ENCODE results near the gene PTPRN2. TPM values are rescaled to one million over a fixed set of nuclear protein-coding genes. Genes with fewer than 3 reads are reported as not detected.

PTPRN2 gene
- total and polyA plus RNA-seq, 2 donors: 1.7 to 1.9 TPM

DNA sequence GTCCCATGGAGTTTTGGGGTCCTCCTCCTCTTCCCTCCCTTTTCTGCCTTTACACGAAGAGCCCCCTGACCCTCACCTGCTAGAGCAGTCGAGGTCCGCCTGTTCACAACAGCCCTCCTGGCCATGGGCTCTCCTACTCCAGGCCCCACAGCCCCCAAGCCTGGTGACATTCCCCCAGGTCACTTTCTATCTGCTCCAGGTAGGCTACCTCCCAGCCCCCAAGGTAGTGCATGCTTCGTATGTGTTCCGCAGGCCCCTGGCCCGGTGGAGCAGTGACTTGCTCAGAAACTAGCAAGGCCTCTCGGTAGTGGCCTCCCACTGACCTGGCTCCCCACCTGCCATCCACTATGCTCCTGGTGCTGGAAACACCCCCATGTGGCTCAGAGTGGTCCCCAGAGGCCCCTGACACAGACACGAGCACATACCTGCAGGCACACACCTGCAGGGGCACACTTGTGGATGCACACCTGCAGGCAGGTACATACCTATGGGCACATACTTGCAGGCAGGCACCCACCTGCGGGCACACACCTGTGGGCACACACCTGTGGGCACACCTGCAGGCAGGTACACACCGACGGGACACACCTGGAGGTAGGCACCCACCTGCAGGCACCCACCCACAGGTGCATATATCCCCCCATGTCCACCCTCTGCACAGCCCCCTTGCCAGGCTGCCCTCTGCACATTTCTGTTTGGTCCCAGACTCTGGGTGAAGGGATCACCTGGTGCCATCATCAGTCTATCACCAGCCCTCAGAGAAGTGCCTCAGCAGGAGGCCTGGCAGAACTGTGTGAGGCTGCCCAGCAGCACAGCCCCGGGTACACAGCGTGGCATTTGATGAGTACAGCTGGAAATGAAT lies 322.5 kb downstream of the PTPRN2 start:
- H3K9me3 ChIP-seq (ENCODE audit: control insufficient read depth in 2 of 2, insufficient read depth in 1 of 2, low read length in 1 of 2): peaks cover 0 to 66% of the 10 kb centered on the region in 2 donors
- no peak for DNase-seq (ENCODE audit: low read depth in 6 of 9, low spot score in 9 of 9)
- H3K4me3 ChIP-seq (ENCODE audit: low read length in 2 of 2): no peak overlapping the region
- no peaks in the 10 kb centered on the region for H3K4me1 ChIP-seq (ENCODE audit: control insufficient read depth in 2 of 2, insufficient read depth in 2 of 2, low read length in 2 of 2)
- no peaks in the 10 kb centered on the region for H3K27me3 ChIP-seq (ENCODE audit: control insufficient read depth in 2 of 2, insufficient read depth in 1 of 2, low read length in 1 of 2)
- H3K36me3 ChIP-seq (ENCODE audit: control insufficient read depth in 2 of 2, insufficient read depth in 2 of 2, low read length in 1 of 2): no peaks in the 10 kb centered on the region
- 95% methylated on average over 13 of the region's 13 CpGs for WGBS
- H3K27ac ChIP-seq (ENCODE audit: low read depth in 1 of 2, low read length in 1 of 2): no peak overlapping the region

DNA sequence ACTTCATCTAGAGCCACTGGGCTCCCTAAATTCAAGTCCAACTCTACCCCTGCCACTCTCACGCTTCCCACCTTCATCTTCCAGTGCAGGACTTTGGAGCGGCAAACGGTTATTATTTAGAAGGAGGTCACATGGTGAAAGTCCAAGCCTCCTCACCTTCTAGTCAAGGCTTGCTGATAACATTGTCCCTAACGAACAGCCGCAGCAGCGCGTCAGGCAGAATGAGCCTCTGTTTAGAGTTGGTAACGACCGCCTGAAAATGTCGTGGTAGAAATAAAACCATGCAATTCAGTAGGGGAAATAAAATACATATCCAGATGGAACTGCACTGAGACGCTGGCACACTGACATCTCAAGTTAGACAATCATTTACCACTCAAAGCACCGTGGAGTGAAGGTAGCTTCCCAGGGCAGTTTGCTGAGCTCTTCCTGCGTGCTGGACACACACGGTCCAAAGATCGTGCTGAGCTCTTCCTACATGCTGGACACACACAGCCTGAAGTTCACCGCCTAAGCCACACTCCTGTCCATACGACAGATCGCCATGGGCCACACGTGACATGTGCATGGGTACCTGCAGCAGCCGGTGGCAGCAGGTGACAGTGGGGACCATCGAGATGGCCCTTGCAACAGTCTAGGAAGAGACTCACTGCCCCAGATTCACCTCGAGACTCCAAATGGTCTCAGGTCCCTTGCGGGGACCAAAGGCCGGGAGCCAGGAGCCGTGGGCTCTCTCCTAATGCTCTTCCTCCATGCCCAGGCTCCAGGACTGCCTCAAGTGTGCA lies 323.5 kb downstream of the PTPRN2 start:
- Histone ChIP-seq H3K27me3 (ENCODE audit: control insufficient read depth in 2 of 2, insufficient read depth in 1 of 2, low read length in 1 of 2) (no peaks in the 10 kb centered on the region), H3K27ac (ENCODE audit: low read depth in 1 of 2, low read length in 1 of 2) (no peak overlapping the region), H3K4me3 (ENCODE audit: low read length in 2 of 2) (no peak overlapping the region), H3K36me3 (ENCODE audit: control insufficient read depth in 2 of 2, insufficient read depth in 2 of 2, low read length in 1 of 2) (no peaks in the 10 kb centered on the region), H3K9me3 (ENCODE audit: control insufficient read depth in 2 of 2, insufficient read depth in 1 of 2, low read length in 1 of 2) (peaks cover 0 to 66% of the 10 kb centered on the region in 2 donors), H3K4me1 (ENCODE audit: control insufficient read depth in 2 of 2, insufficient read depth in 2 of 2, low read length in 2 of 2) (no peaks in the 10 kb centered on the region)
- DNase-seq (ENCODE audit: low read depth in 6 of 9, low spot score in 9 of 9): no peak
- 94% methylated on average over 25 of the region's 25 CpGs for WGBS

- Histone ChIP-seq H3K36me3 (ENCODE audit: control insufficient read depth in 2 of 2, insufficient read depth in 2 of 2, low read length in 1 of 2) (no peaks in the 10 kb centered on the region), H3K4me1 (ENCODE audit: control insufficient read depth in 2 of 2, insufficient read depth in 2 of 2, low read length in 2 of 2) (no peaks in the 10 kb centered on the region), H3K4me3 (ENCODE audit: low read length in 2 of 2) (no peak overlapping the region), H3K27ac (ENCODE audit: low read depth in 1 of 2, low read length in 1 of 2) (no peak overlapping the region), H3K27me3 (ENCODE audit: control insufficient read depth in 2 of 2, insufficient read depth in 1 of 2, low read length in 1 of 2) (no peaks in the 10 kb centered on the region), H3K9me3 (ENCODE audit: control insufficient read depth in 2 of 2, insufficient read depth in 1 of 2, low read length in 1 of 2) (peaks cover 1 to 69% of the 10 kb centered on the region in 2 donors)
- 94% methylated on average over 19 of the region's 19 CpGs for WGBS
- DNase-seq (ENCODE audit: low read depth in 6 of 9, low spot score in 9 of 9): no peak
Observed at GRCh38 chr7:158263110-158263963, 324.3 kb downstream of the PTPRN2 start.

GRCh38 chr7:158262284-158263109 lies 325.1 kb downstream of the PTPRN2 start:
- Histone ChIP-seq H3K9me3 (ENCODE audit: control insufficient read depth in 2 of 2, insufficient read depth in 1 of 2, low read length in 1 of 2) (peaks cover 2 to 71% of the 10 kb centered on the region in 2 donors), H3K4me3 (ENCODE audit: low read length in 2 of 2) (no peak overlapping the region), H3K4me1 (ENCODE audit: control insufficient read depth in 2 of 2, insufficient read depth in 2 of 2, low read length in 2 of 2) (no peaks in the 10 kb centered on the region), H3K27me3 (ENCODE audit: control insufficient read depth in 2 of 2, insufficient read depth in 1 of 2, low read length in 1 of 2) (no peaks in the 10 kb centered on the region), H3K27ac (ENCODE audit: low read depth in 1 of 2, low read length in 1 of 2) (no peak overlapping the region), H3K36me3 (ENCODE audit: control insufficient read depth in 2 of 2, insufficient read depth in 2 of 2, low read length in 1 of 2) (no peaks in the 10 kb centered on the region)
- no peak for DNase-seq (ENCODE audit: low read depth in 6 of 9, low spot score in 9 of 9)
- WGBS: 79% methylated on average over 5 of the region's 5 CpGs

GRCh38 chr7:158261362-158262235 lies 326.0 kb downstream of the PTPRN2 start:
- DNase-seq (ENCODE audit: low read depth in 6 of 9, low spot score in 9 of 9): no peak
- no peak overlapping the region for H3K4me3 ChIP-seq (ENCODE audit: low read length in 2 of 2)
- WGBS: 92% methylated on average over 27 of the region's 27 CpGs
- no peaks in the 10 kb centered on the region for H3K36me3 ChIP-seq (ENCODE audit: control insufficient read depth in 2 of 2, insufficient read depth in 2 of 2, low read length in 1 of 2)
- no peaks in the 10 kb centered on the region for H3K4me1 ChIP-seq (ENCODE audit: control insufficient read depth in 2 of 2, insufficient read depth in 2 of 2, low read length in 2 of 2)
- H3K9me3 ChIP-seq (ENCODE audit: control insufficient read depth in 2 of 2, insufficient read depth in 1 of 2, low read length in 1 of 2): peaks cover 4 to 73% of the 10 kb centered on the region in 2 donors
- no peaks in the 10 kb centered on the region for H3K27me3 ChIP-seq (ENCODE audit: control insufficient read depth in 2 of 2, insufficient read depth in 1 of 2, low read length in 1 of 2)
- no peak overlapping the region for H3K27ac ChIP-seq (ENCODE audit: low read depth in 1 of 2, low read length in 1 of 2)

- DNase-seq (ENCODE audit: low read depth in 6 of 9, low spot score in 9 of 9): no peak
- no peaks in the 10 kb centered on the region for H3K27me3 ChIP-seq (ENCODE audit: control insufficient read depth in 2 of 2, insufficient read depth in 1 of 2, low read length in 1 of 2)
- no peak overlapping the region for H3K27ac ChIP-seq (ENCODE audit: low read depth in 1 of 2, low read length in 1 of 2)
- H3K36me3 ChIP-seq (ENCODE audit: control insufficient read depth in 2 of 2, insufficient read depth in 2 of 2, low read length in 1 of 2): no peaks in the 10 kb centered on the region
- 95% methylated on average over 20 of the region's 20 CpGs for WGBS
- H3K9me3 ChIP-seq (ENCODE audit: control insufficient read depth in 2 of 2, insufficient read depth in 1 of 2, low read length in 1 of 2): peaks cover 5 to 80% of the 10 kb centered on the region in 2 donors
- no peaks in the 10 kb centered on the region for H3K4me1 ChIP-seq (ENCODE audit: control insufficient read depth in 2 of 2, insufficient read depth in 2 of 2, low read length in 2 of 2)
- H3K4me3 ChIP-seq (ENCODE audit: low read length in 2 of 2): no peak overlapping the region
Observed at GRCh38 chr7:158260567-158261361, 326.9 kb downstream of the PTPRN2 start.

- Histone ChIP-seq H3K9me3 (ENCODE audit: control insufficient read depth in 2 of 2, insufficient read depth in 1 of 2, low read length in 1 of 2) (peaks cover 8 to 77% of the 10 kb centered on the region in 2 donors), H3K27me3 (ENCODE audit: control insufficient read depth in 2 of 2, insufficient read depth in 1 of 2, low read length in 1 of 2) (no peaks in the 10 kb centered on the region), H3K36me3 (ENCODE audit: control insufficient read depth in 2 of 2, insufficient read depth in 2 of 2, low read length in 1 of 2) (no peaks in the 10 kb centered on the region), H3K4me3 (ENCODE audit: low read length in 2 of 2) (no peak overlapping the region), H3K4me1 (ENCODE audit: control insufficient read depth in 2 of 2, insufficient read depth in 2 of 2, low read length in 2 of 2) (no peaks in the 10 kb centered on the region), H3K27ac (ENCODE audit: low read depth in 1 of 2, low read length in 1 of 2) (no peak overlapping the region)
- no peak for DNase-seq (ENCODE audit: low read depth in 6 of 9, low spot score in 9 of 9)
- WGBS: 89% methylated on average over 12 of the region's 12 CpGs
Observed at GRCh38 chr7:158259671-158260418, 327.8 kb downstream of the PTPRN2 start.

Measured in thymus (tissue), 11 donors.